ENCODE data around the gene AAK1. TPM values are rescaled to one million over a fixed set of nuclear protein-coding genes. Genes with fewer than 3 reads are reported as not detected.

The AAK1 gene
- total and polyA plus RNA-seq, 4 donors: 10.0 to 56.2 (median 27.3) TPM

DNA sequence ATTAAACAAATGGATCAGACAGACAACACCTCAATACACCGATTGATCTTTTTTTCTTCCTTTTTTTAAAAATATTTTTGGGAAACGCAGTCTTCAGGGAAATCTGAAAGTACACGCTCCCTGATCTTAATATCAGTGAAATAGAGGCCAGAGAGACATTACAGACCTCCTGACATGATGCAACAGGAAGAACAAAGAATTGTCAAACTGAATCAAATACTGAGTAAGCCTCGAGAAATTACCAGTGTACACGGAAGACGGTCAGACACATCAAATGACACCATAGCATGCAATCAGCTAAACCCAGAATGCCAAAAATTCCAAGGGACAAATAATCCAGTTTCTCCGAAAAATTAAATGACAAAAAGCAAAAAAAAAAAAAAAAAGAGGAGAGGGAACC is 126.1 kb downstream of the AAK1 start:
- no peaks in the 10 kb centered on the region for H3K27me3 ChIP-seq (ENCODE audit: control insufficient read depth in 3 of 3, insufficient read depth in 3 of 3, low read length in 2 of 3)
- H3K9ac ChIP-seq (ENCODE audit: insufficient read depth in 1 of 2, low read length in 2 of 2): no peak overlapping the region
- H3K4me1 ChIP-seq (ENCODE audit: control insufficient read depth in 5 of 5, insufficient read depth in 5 of 5, low read length in 5 of 5): peaks cover 0 to 6% (median 4%) of the 10 kb centered on the region in 5 donors
- peaks cover 13 to 54% (median 28%) of the 10 kb centered on the region in 4 donors for H3K36me3 ChIP-seq (ENCODE audit: control insufficient read depth in 4 of 4, insufficient read depth in 4 of 4, low read length in 4 of 4)
- no peaks in the 10 kb centered on the region for H3K9me3 ChIP-seq (ENCODE audit: control insufficient read depth in 4 of 4, insufficient read depth in 3 of 4, low read length in 3 of 4)
- TF ChIP-seq, protein P1, sequence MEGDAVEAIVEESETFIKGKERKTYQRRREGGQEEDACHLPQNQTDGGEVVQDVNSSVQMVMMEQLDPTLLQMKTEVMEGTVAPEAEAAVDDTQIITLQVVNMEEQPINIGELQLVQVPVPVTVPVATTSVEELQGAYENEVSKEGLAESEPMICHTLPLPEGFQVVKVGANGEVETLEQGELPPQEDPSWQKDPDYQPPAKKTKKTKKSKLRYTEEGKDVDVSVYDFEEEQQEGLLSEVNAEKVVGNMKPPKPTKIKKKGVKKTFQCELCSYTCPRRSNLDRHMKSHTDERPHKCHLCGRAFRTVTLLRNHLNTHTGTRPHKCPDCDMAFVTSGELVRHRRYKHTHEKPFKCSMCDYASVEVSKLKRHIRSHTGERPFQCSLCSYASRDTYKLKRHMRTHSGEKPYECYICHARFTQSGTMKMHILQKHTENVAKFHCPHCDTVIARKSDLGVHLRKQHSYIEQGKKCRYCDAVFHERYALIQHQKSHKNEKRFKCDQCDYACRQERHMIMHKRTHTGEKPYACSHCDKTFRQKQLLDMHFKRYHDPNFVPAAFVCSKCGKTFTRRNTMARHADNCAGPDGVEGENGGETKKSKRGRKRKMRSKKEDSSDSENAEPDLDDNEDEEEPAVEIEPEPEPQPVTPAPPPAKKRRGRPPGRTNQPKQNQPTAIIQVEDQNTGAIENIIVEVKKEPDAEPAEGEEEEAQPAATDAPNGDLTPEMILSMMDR (IDR thresholded peaks at IDR 0.05; ENCODE audit: control extremely low read depth, extremely low read depth): no peak
- H3K4me3 ChIP-seq: no peak overlapping the region
- DNase-seq: no peak
- 57 to 76% methylated on average over 7 of the region's 7 CpGs for WGBS, 2 donors
- no peak overlapping the region for H3K27ac ChIP-seq (ENCODE audit: low read depth in 1 of 2, low read length in 1 of 2)
- ATAC-seq (ENCODE audit: insufficient read depth, low FRiP score): no peak

DNA sequence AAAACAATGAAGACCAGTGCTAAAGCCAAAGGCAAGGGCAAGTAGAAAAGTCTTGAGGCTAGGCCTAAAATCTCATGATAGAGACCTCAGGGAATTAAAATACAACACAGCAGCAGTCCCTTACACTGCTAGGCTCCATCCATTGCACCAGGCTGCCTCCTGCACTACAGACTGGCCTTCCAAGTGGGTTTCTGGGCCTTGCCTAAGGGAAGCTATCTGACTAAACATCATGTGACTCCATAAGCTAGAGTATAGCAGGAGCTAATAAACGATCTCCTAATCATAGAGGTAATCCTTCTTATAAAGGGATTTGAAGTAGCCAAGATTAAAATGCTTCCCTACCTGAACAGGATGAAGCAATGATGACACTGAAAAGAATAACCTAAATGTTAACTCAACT is 128.7 kb downstream of the AAK1 start:
- no peaks in the 10 kb centered on the region for H3K27me3 ChIP-seq (ENCODE audit: control insufficient read depth in 3 of 3, insufficient read depth in 3 of 3, low read length in 2 of 3)
- no peak for ATAC-seq (ENCODE audit: insufficient read depth, low FRiP score)
- no peak overlapping the region for H3K27ac ChIP-seq (ENCODE audit: low read depth in 1 of 2, low read length in 1 of 2)
- 63 to 74% methylated on average over 1 of the region's 1 CpG for WGBS, 2 donors
- TF ChIP-seq, protein P1 (IDR thresholded peaks at IDR 0.05; ENCODE audit: control extremely low read depth, extremely low read depth): no peak
- no peak for DNase-seq
- H3K4me3 ChIP-seq: no peak overlapping the region
- peaks cover 13 to 42% (median 30%) of the 10 kb centered on the region in 4 donors for H3K36me3 ChIP-seq (ENCODE audit: control insufficient read depth in 4 of 4, insufficient read depth in 4 of 4, low read length in 4 of 4)
- peaks cover 0 to 6% (median 4%) of the 10 kb centered on the region in 5 donors for H3K4me1 ChIP-seq (ENCODE audit: control insufficient read depth in 5 of 5, insufficient read depth in 5 of 5, low read length in 5 of 5)
- no peak overlapping the region for H3K9ac ChIP-seq (ENCODE audit: insufficient read depth in 1 of 2, low read length in 2 of 2)
- H3K9me3 ChIP-seq (ENCODE audit: control insufficient read depth in 4 of 4, insufficient read depth in 3 of 4, low read length in 3 of 4): no peaks in the 10 kb centered on the region

GRCh38 chr2:69514406-69514805 is 129.1 kb downstream of the AAK1 start:
- Histone ChIP-seq H3K27me3 (ENCODE audit: control insufficient read depth in 3 of 3, insufficient read depth in 3 of 3, low read length in 2 of 3) (no peaks in the 10 kb centered on the region), H3K9ac (ENCODE audit: insufficient read depth in 1 of 2, low read length in 2 of 2) (no peak overlapping the region), H3K27ac (ENCODE audit: low read depth in 1 of 2, low read length in 1 of 2) (no peak overlapping the region), H3K36me3 (ENCODE audit: control insufficient read depth in 4 of 4, insufficient read depth in 4 of 4, low read length in 4 of 4) (peaks cover 13 to 41% (median 28%) of the 10 kb centered on the region in 4 donors), H3K4me3 (no peak overlapping the region), H3K9me3 (ENCODE audit: control insufficient read depth in 4 of 4, insufficient read depth in 3 of 4, low read length in 3 of 4) (no peaks in the 10 kb centered on the region), H3K4me1 (ENCODE audit: control insufficient read depth in 5 of 5, insufficient read depth in 5 of 5, low read length in 5 of 5) (peaks cover 0 to 6% (median 4%) of the 10 kb centered on the region in 5 donors)
- peak; percentile 67 to 83 (median 70) for DNase-seq
- WGBS, 2 donors: 89 to 97% methylated on average over 2 of the region's 2 CpGs
- TF ChIP-seq, protein P1 (IDR thresholded peaks at IDR 0.05; ENCODE audit: control extremely low read depth, extremely low read depth): no peak
- no peak for ATAC-seq (ENCODE audit: insufficient read depth, low FRiP score)

GRCh38 chr2:69512446-69512845 is 131.1 kb downstream of the AAK1 start:
- peaks cover 13 to 31% (median 22%) of the 10 kb centered on the region in 4 donors for H3K36me3 ChIP-seq (ENCODE audit: control insufficient read depth in 4 of 4, insufficient read depth in 4 of 4, low read length in 4 of 4)
- no peak overlapping the region for H3K9ac ChIP-seq (ENCODE audit: insufficient read depth in 1 of 2, low read length in 2 of 2)
- TF ChIP-seq, protein P1 (IDR thresholded peaks at IDR 0.05; ENCODE audit: control extremely low read depth, extremely low read depth): no peak
- H3K27ac ChIP-seq (ENCODE audit: low read depth in 1 of 2, low read length in 1 of 2): no peak overlapping the region
- peaks cover 0 to 16% (median 5%) of the 10 kb centered on the region in 5 donors for H3K4me1 ChIP-seq (ENCODE audit: control insufficient read depth in 5 of 5, insufficient read depth in 5 of 5, low read length in 5 of 5)
- DNase-seq (no peak), ATAC-seq (ENCODE audit: insufficient read depth, low FRiP score) (no peak)
- no peak overlapping the region for H3K4me3 ChIP-seq
- 80 to 89% methylated on average over 3 of the region's 3 CpGs for WGBS, 2 donors
- H3K9me3 ChIP-seq (ENCODE audit: control insufficient read depth in 4 of 4, insufficient read depth in 3 of 4, low read length in 3 of 4): no peaks in the 10 kb centered on the region
- no peaks in the 10 kb centered on the region for H3K27me3 ChIP-seq (ENCODE audit: control insufficient read depth in 3 of 3, insufficient read depth in 3 of 3, low read length in 2 of 3)

Measured in lung (tissue), 12 donors.